ENCODE results near the gene MTMR12.

DNA sequence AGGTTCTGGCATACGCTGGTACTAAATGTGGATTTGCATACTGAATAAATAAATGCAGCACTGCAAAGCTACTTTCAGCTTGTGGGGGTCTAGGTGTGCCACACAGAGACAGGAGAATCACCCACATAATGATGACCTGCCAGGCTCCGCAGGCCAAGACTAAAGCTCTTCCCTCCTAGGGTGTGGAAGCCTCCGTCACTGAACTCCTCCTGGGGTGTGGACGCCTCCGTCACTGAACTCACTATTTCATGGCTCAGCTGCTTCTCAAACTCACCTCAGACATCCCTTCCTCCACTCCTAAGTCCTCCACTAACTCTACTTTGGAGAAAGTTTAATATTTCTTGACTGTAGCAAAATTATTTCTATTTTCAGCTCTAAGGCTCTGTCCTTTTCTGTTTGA lies 73.4 kb downstream of the MTMR12 start:
- TF ChIP-seq EZH2 (IDR thresholded peaks at IDR 0.05): no peak
- TF ChIP-seq POLR2AphosphoS5 (IDR thresholded peaks at IDR 0.05; ENCODE audit: borderline replicate concordance, low read depth, low read length): no peak

Data from SK-N-MC (cell line).